AG09319 (cell line): Measurements from ENCODE around the gene TTLL11.

ENCODE experiments used
- DNase-seq: peaks from one replicate; pipeline ENCODE4 v3.0.0-alpha.2; 2010; ENCODE audit warnings: low read depth; ENCODE audit errors: extremely low read depth
- TF ChIP-seq, protein P1 (sequence below): IDR thresholded peaks from 2 replicates; pipeline ENCODE4 v1.5.1; 2011; ENCODE audit warnings: low read depth, mild to moderate bottlenecking, inconsistent platforms, low read length, moderate library complexity

The TTLL11 gene

GRCh38 chr9:122086873-122087272 lies 6.2 kb downstream of the TTLL11 start:
- TF ChIP-seq, protein P1, sequence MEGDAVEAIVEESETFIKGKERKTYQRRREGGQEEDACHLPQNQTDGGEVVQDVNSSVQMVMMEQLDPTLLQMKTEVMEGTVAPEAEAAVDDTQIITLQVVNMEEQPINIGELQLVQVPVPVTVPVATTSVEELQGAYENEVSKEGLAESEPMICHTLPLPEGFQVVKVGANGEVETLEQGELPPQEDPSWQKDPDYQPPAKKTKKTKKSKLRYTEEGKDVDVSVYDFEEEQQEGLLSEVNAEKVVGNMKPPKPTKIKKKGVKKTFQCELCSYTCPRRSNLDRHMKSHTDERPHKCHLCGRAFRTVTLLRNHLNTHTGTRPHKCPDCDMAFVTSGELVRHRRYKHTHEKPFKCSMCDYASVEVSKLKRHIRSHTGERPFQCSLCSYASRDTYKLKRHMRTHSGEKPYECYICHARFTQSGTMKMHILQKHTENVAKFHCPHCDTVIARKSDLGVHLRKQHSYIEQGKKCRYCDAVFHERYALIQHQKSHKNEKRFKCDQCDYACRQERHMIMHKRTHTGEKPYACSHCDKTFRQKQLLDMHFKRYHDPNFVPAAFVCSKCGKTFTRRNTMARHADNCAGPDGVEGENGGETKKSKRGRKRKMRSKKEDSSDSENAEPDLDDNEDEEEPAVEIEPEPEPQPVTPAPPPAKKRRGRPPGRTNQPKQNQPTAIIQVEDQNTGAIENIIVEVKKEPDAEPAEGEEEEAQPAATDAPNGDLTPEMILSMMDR, result no peak
- no peak for DNase-seq

GRCh38 chr9:122085260-122085659 lies 7.8 kb downstream of the TTLL11 start:
- no peak for DNase-seq
- TF ChIP-seq, protein P1, result no peak

- no peak for DNase-seq
- TF ChIP-seq, protein P1, result no peak
Observed at GRCh38 chr9:122084026-122084675, 9.0 kb downstream of the TTLL11 start.

GRCh38 chr9:122080986-122081385 lies 12.1 kb downstream of the TTLL11 start:
- TF ChIP-seq, protein P1, result no peak
- DNase-seq, result no peak

DNA sequence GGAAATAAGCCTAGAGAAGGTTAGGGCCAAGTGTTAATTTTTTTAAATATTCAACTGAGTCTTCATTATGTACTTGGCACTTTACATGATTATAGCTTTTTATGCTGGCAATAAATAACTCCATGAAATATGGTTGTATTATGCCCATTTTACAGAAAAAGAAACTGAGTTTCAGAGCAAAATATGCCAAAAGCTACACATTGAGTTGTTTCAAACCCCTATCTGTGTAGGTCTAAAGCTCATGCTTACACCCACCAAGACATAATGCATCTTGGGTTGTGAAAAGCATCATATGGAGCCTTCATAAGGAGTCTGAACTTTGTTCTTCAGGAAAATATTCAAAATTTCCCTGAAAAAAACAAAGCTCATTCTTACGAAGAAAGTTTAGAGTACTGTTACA lies 14.6 kb downstream of the TTLL11 start:
- no peak for DNase-seq
- TF ChIP-seq, protein P1, result no peak

DNA sequence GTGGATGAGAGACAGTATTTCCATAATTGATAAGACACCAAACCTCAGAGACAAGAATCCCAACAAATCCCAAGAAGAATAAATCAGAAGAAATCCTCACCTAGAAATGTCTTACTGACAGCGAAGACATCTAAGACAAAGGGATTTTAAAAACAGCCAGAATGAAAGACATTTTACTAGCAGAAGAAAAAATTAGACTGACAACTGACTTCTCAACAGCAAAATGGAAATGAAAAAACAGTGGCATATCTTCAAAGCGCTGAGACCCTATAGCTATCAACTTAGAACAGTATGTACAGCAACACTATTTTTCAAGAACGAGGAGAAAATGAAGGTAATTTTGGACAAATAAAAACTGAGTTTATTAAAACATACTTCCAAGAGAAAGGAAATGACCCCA lies 16.3 kb downstream of the TTLL11 start:
- no peak for DNase-seq
- TF ChIP-seq, protein P1, result no peak

- DNase-seq, result no peak
- TF ChIP-seq, protein P1, result no peak
Observed at GRCh38 chr9:122076117-122076516, 17.0 kb downstream of the TTLL11 start.
